ENCODE measurements around the gene MZT1. TPM values are rescaled to one million over a fixed set of nuclear protein-coding genes. Genes with fewer than 3 reads are reported as not detected.

Gene MZT1
- total and polyA plus RNA-seq, 2 donors (not counting 3 experiments of a cell fraction or from before 2014, with no cell fraction given) = 6.3 to 19.4 TPM

DNA sequence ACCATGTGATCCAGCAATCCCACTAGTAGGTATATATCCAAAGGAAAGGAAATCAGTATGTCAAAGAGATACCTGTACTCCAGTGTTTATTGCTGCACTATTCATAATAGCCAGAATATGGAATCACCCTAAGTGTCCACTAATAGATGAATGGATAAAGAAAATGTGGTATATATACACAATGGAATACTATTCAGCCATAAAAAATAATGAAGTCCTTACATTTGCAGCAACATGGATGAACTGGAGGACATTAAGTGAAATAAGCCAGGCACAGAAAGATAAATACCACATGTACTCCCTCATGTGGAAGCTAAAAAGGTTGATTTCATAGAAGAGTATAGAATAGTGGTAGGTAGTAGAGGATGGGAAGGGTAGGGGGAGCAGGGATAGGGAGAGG, 23.8 kb upstream of the MZT1 start:
- H3K27me3 ChIP-seq (ENCODE audit: control insufficient read depth in 2 of 2, insufficient read depth in 2 of 2, low read length in 2 of 2) = no peaks in the 10 kb centered on the region
- intact Hi-C loops (cut with micrococcal nuclease) (no loop called here), dilution Hi-C loops (cut with MboI; ENCODE audit: extremely low pct_ligation_motif_present, low sequenced_read_pairs) (no loop called here)
- no TSS peak for BruUV-seq (replicated peaks)
- ChIA-PET CTCF (no interaction called here), POLR2A (no interaction called here)
- no peak overlapping the region for H3K9ac ChIP-seq (replicated peaks; ENCODE audit: extremely low read depth, insufficient read depth, low read length)
- no peaks in the 10 kb centered on the region for H4K20me1 ChIP-seq (replicated peaks; ENCODE audit: control insufficient read depth, extremely low read depth, insufficient read depth, low read length)
- no peak overlapping the region for H3K4me3 ChIP-seq (replicated peaks in 1 of 3; ENCODE audit: insufficient read depth in 1 of 3, low read depth in 1 of 3, low read length in 3 of 3)
- no peak overlapping the region for H3K4me2 ChIP-seq (ENCODE audit: insufficient read depth, low read length)
- H3K4me1 ChIP-seq (ENCODE audit: control insufficient read depth, extremely low read depth, insufficient read depth, low read length) = no peaks in the 10 kb centered on the region
- DNase-seq (ENCODE audit: low read depth, low spot score) (no peak), FAIRE-seq (no peak)
- no peak overlapping the region for H3K27ac ChIP-seq (ENCODE audit: insufficient read depth, low read depth, low read length)
- H3K9me1 ChIP-seq (replicated peaks; ENCODE audit: control insufficient read depth, extremely low read depth, insufficient read depth, low read length) = no peaks in the 10 kb centered on the region
- TF ChIP-seq POLR2A (IDR thresholded peaks at IDR 0.05; ENCODE audit: low read depth, low read length) = no peak
- TF ChIP-seq GATA2 (IDR thresholded peaks at IDR 0.05; ENCODE audit: insufficient read depth, insufficient read length, low read depth, low read length) = no peak
- TF ChIP-seq MYC (IDR thresholded peaks at IDR 0.05; ENCODE audit: low read depth, low read length) = no peak
- no peak for TF ChIP-seq POLR2AphosphoS5 (IDR thresholded peaks at IDR 0.05; ENCODE audit: insufficient read depth, low read depth, low read length)
- no peak for TF ChIP-seq FOS (IDR thresholded peaks at IDR 0.05; ENCODE audit: borderline replicate concordance, insufficient read depth, low read length)
- TF ChIP-seq, protein P1, sequence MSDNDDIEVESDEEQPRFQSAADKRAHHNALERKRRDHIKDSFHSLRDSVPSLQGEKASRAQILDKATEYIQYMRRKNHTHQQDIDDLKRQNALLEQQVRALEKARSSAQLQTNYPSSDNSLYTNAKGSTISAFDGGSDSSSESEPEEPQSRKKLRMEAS (IDR thresholded peaks at IDR 0.05; ENCODE audit: insufficient read depth, insufficient read length) = no peak
- no peaks in the 10 kb centered on the region for H3K9me3 ChIP-seq (replicated peaks; ENCODE audit: control insufficient read depth, insufficient read depth, low read length)
- no peak overlapping the region for H2AFZ ChIP-seq (ENCODE audit: low read depth, low read length)
- peaks cover 4 to 23% of the 10 kb centered on the region in 2 experiments for H3K36me3 ChIP-seq (ENCODE audit: control insufficient read depth in 2 of 2, extremely low read depth in 1 of 2, insufficient read depth in 2 of 2, low read length in 2 of 2)
- peaks cover 4% of the 10 kb centered on the region for H3K79me2 ChIP-seq (ENCODE audit: control insufficient read depth, insufficient read depth, low read length)

DNA sequence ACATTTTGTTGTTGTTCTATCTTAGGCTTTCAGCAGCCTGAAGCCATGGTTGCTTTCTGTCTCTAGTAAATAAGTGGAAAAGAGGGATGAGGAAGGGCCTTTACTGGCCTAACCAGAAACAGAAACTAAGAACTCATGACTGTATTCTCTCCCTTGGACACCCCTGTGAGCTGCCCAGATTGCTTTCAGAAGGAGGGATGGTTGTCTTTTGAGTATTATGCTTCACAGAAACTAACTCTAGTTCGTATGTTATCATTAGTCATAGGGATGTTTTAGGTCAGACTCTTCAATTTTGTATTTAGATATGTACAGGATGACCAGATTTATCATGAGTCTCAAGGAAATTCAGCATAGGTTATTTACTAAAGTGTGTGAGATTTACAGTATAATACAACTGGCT, 17.8 kb upstream of the MZT1 start:
- FAIRE-seq (no peak), DNase-seq (ENCODE audit: low read depth, low spot score) (no peak)
- H3K9me3 ChIP-seq (replicated peaks; ENCODE audit: control insufficient read depth, insufficient read depth, low read length) = no peaks in the 10 kb centered on the region
- no TSS peak for BruUV-seq (replicated peaks)
- ChIA-PET CTCF (interaction anchor here (2.5 kb wide), 1 partner anchor 11 kb away, joined by 6 read pairs; no protein-coding TSS in a partner anchor), POLR2A (no interaction called here)
- no peaks in the 10 kb centered on the region for H4K20me1 ChIP-seq (replicated peaks; ENCODE audit: control insufficient read depth, extremely low read depth, insufficient read depth, low read length)
- H3K27ac ChIP-seq (ENCODE audit: insufficient read depth, low read depth, low read length) = no peak overlapping the region
- no peak overlapping the region for H3K9ac ChIP-seq (replicated peaks; ENCODE audit: extremely low read depth, insufficient read depth, low read length)
- intact Hi-C loops (cut with micrococcal nuclease) = no loop called here
- H3K9me1 ChIP-seq (replicated peaks; ENCODE audit: control insufficient read depth, extremely low read depth, insufficient read depth, low read length) = no peaks in the 10 kb centered on the region
- peaks cover 2 to 12% of the 10 kb centered on the region in 2 experiments for H3K36me3 ChIP-seq (ENCODE audit: control insufficient read depth in 2 of 2, extremely low read depth in 1 of 2, insufficient read depth in 2 of 2, low read length in 2 of 2)
- H3K4me2 ChIP-seq (ENCODE audit: insufficient read depth, low read length) = no peak overlapping the region
- no peak overlapping the region for H3K4me3 ChIP-seq (replicated peaks in 1 of 3; ENCODE audit: insufficient read depth in 1 of 3, low read depth in 1 of 3, low read length in 3 of 3)
- TF ChIP-seq, protein P1 (IDR thresholded peaks at IDR 0.05; ENCODE audit: insufficient read depth, insufficient read length) = no peak
- TF ChIP-seq, protein P2, sequence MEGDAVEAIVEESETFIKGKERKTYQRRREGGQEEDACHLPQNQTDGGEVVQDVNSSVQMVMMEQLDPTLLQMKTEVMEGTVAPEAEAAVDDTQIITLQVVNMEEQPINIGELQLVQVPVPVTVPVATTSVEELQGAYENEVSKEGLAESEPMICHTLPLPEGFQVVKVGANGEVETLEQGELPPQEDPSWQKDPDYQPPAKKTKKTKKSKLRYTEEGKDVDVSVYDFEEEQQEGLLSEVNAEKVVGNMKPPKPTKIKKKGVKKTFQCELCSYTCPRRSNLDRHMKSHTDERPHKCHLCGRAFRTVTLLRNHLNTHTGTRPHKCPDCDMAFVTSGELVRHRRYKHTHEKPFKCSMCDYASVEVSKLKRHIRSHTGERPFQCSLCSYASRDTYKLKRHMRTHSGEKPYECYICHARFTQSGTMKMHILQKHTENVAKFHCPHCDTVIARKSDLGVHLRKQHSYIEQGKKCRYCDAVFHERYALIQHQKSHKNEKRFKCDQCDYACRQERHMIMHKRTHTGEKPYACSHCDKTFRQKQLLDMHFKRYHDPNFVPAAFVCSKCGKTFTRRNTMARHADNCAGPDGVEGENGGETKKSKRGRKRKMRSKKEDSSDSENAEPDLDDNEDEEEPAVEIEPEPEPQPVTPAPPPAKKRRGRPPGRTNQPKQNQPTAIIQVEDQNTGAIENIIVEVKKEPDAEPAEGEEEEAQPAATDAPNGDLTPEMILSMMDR (IDR thresholded peaks at IDR 0.05; ENCODE audit: extremely low read depth in 1 of 2, insufficient read depth in 1 of 2, low read depth in 1 of 2, low read length in 2 of 2) = no peak
- no peak for TF ChIP-seq GATA2 (IDR thresholded peaks at IDR 0.05; ENCODE audit: insufficient read depth, insufficient read length, low read depth, low read length)
- TF ChIP-seq POLR2AphosphoS5 (IDR thresholded peaks at IDR 0.05; ENCODE audit: insufficient read depth, low read depth, low read length) = no peak
- TF ChIP-seq EZH2 (IDR thresholded peaks at IDR 0.05; ENCODE audit: borderline replicate concordance, low read depth, low read length, severe bottlenecking) = no peak
- no peak for TF ChIP-seq JUN (IDR thresholded peaks at IDR 0.05; ENCODE audit: borderline replicate concordance, insufficient read depth, insufficient read length, low read depth)
- TF ChIP-seq FOS (IDR thresholded peaks at IDR 0.05; ENCODE audit: borderline replicate concordance, insufficient read depth, low read length) = no peak
- TF ChIP-seq MYC (IDR thresholded peaks at IDR 0.05; ENCODE audit: low read depth, low read length) = no peak
- TF ChIP-seq POLR2A (IDR thresholded peaks at IDR 0.05; ENCODE audit: low read depth, low read length) = no peak
- no peaks in the 10 kb centered on the region for H3K27me3 ChIP-seq (ENCODE audit: control insufficient read depth in 2 of 2, insufficient read depth in 2 of 2, low read length in 2 of 2)
- H3K4me1 ChIP-seq (ENCODE audit: control insufficient read depth, extremely low read depth, insufficient read depth, low read length) = no peaks in the 10 kb centered on the region
- dilution Hi-C loops (cut with MboI; ENCODE audit: extremely low pct_ligation_motif_present, low sequenced_read_pairs) = no loop called here
- H2AFZ ChIP-seq (ENCODE audit: low read depth, low read length) = no peak overlapping the region
- H3K79me2 ChIP-seq (ENCODE audit: control insufficient read depth, insufficient read depth, low read length) = peaks cover 17% of the 10 kb centered on the region

Data from endothelial cell of umbilical vein (primary cell).